ENCODE results near the gene ERAL1. TPM values are rescaled to one million over a fixed set of nuclear protein-coding genes. Genes with fewer than 3 reads are reported as not detected.
A peak's percentile ranks its signal among the peaks of the same experiment; 100 is the strongest.

The ERAL1 gene
- total and polyA plus RNA-seq, 2 of the 13 experiments (the other 11 are each of a cell fraction or from before 2014, with no cell fraction given), result 46.9 to 72.2 TPM

DNA sequence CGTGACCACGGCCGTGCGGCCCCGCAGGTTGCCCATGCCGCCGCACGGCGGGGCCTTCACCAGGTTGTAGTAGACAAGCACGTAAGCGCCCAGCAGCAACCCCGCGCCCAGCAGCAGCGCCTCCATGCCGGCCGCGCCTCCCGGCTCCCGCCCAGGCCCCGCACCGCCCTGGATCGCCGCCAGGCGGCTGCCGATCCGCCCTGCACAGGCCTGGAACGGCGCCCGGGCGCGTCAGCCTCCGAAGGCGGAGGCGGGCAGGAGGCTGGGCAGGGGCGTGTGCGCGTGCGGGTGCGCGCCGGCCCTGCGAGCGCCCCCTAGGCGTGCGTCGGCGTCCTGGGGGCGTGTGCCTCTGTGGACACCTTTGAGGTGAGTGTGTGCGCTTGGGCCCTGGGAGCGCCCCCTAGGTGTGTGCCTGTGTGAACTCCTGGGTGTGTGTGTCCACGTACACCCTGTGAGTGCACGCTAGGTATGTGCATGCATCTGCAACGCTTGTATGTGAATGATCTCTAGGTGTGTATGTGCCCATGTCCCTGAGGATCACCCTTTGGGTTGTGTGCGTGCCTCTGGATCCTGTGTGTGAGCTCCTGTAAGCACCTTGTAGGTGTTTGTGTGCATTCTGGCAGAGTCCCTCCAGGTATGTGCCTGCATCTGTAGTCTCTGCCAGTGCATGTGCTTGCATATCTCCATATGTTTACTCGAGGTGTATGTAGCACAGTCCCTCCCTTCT is 48.2 kb downstream of the ERAL1 start, which contains the start of gene DHRS13 (continued):
- TF ChIP-seq, protein P1, sequence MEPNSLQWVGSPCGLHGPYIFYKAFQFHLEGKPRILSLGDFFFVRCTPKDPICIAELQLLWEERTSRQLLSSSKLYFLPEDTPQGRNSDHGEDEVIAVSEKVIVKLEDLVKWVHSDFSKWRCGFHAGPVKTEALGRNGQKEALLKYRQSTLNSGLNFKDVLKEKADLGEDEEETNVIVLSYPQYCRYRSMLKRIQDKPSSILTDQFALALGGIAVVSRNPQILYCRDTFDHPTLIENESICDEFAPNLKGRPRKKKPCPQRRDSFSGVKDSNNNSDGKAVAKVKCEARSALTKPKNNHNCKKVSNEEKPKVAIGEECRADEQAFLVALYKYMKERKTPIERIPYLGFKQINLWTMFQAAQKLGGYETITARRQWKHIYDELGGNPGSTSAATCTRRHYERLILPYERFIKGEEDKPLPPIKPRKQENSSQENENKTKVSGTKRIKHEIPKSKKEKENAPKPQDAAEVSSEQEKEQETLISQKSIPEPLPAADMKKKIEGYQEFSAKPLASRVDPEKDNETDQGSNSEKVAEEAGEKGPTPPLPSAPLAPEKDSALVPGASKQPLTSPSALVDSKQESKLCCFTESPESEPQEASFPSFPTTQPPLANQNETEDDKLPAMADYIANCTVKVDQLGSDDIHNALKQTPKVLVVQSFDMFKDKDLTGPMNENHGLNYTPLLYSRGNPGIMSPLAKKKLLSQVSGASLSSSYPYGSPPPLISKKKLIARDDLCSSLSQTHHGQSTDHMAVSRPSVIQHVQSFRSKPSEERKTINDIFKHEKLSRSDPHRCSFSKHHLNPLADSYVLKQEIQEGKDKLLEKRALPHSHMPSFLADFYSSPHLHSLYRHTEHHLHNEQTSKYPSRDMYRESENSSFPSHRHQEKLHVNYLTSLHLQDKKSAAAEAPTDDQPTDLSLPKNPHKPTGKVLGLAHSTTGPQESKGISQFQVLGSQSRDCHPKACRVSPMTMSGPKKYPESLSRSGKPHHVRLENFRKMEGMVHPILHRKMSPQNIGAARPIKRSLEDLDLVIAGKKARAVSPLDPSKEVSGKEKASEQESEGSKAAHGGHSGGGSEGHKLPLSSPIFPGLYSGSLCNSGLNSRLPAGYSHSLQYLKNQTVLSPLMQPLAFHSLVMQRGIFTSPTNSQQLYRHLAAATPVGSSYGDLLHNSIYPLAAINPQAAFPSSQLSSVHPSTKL (CRISPR knock-in tag; IDR thresholded peaks at IDR 0.05), result peak; percentile 68
- TF ChIP-seq NR2C2 (CRISPR knock-in tag; IDR thresholded peaks at IDR 0.05; ENCODE audit: borderline replicate concordance), result peak; percentile 77; the same call in 1 of the 2 replicates
- TF ChIP-seq, protein P2, sequence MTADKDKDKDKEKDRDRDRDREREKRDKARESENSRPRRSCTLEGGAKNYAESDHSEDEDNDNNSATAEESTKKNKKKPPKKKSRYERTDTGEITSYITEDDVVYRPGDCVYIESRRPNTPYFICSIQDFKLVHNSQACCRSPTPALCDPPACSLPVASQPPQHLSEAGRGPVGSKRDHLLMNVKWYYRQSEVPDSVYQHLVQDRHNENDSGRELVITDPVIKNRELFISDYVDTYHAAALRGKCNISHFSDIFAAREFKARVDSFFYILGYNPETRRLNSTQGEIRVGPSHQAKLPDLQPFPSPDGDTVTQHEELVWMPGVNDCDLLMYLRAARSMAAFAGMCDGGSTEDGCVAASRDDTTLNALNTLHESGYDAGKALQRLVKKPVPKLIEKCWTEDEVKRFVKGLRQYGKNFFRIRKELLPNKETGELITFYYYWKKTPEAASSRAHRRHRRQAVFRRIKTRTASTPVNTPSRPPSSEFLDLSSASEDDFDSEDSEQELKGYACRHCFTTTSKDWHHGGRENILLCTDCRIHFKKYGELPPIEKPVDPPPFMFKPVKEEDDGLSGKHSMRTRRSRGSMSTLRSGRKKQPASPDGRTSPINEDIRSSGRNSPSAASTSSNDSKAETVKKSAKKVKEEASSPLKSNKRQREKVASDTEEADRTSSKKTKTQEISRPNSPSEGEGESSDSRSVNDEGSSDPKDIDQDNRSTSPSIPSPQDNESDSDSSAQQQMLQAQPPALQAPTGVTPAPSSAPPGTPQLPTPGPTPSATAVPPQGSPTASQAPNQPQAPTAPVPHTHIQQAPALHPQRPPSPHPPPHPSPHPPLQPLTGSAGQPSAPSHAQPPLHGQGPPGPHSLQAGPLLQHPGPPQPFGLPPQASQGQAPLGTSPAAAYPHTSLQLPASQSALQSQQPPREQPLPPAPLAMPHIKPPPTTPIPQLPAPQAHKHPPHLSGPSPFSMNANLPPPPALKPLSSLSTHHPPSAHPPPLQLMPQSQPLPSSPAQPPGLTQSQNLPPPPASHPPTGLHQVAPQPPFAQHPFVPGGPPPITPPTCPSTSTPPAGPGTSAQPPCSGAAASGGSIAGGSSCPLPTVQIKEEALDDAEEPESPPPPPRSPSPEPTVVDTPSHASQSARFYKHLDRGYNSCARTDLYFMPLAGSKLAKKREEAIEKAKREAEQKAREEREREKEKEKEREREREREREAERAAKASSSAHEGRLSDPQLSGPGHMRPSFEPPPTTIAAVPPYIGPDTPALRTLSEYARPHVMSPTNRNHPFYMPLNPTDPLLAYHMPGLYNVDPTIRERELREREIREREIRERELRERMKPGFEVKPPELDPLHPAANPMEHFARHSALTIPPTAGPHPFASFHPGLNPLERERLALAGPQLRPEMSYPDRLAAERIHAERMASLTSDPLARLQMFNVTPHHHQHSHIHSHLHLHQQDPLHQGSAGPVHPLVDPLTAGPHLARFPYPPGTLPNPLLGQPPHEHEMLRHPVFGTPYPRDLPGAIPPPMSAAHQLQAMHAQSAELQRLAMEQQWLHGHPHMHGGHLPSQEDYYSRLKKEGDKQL (CRISPR knock-in tag; IDR thresholded peaks at IDR 0.05; ENCODE audit: low read depth), result 0 out of 2 replicates have a peak, but pooled peaks have one; percentile 44
- no peak for TF ChIP-seq NFYC (CRISPR knock-in tag; IDR thresholded peaks at IDR 0.05)
- TF ChIP-seq, protein P3, sequence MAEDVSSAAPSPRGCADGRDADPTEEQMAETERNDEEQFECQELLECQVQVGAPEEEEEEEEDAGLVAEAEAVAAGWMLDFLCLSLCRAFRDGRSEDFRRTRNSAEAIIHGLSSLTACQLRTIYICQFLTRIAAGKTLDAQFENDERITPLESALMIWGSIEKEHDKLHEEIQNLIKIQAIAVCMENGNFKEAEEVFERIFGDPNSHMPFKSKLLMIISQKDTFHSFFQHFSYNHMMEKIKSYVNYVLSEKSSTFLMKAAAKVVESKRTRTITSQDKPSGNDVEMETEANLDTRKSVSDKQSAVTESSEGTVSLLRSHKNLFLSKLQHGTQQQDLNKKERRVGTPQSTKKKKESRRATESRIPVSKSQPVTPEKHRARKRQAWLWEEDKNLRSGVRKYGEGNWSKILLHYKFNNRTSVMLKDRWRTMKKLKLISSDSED (CRISPR knock-in tag; IDR thresholded peaks at IDR 0.05), result no peak
- no peak for TF ChIP-seq MTA3 (CRISPR knock-in tag; IDR thresholded peaks at IDR 0.05)
- no peak for TF ChIP-seq ZNF572 (CRISPR knock-in tag; IDR thresholded peaks at IDR 0.05)
- TF ChIP-seq PCBP2 (optimal IDR thresholded peaks at IDR 0.05; ENCODE audit: low read depth, low read length, poor library complexity, severe bottlenecking), result no peak
- peak; percentile 77; the same call in 1 of the 2 replicates for TF ChIP-seq ZNF839 (CRISPR knock-in tag; IDR thresholded peaks at IDR 0.05; ENCODE audit: borderline replicate concordance)
- peak; percentile 66; the same call in 1 of the 2 replicates for TF ChIP-seq POLR2G (IDR thresholded peaks at IDR 0.05; ENCODE audit: low read depth, low read length)
- TF ChIP-seq, protein P4, sequence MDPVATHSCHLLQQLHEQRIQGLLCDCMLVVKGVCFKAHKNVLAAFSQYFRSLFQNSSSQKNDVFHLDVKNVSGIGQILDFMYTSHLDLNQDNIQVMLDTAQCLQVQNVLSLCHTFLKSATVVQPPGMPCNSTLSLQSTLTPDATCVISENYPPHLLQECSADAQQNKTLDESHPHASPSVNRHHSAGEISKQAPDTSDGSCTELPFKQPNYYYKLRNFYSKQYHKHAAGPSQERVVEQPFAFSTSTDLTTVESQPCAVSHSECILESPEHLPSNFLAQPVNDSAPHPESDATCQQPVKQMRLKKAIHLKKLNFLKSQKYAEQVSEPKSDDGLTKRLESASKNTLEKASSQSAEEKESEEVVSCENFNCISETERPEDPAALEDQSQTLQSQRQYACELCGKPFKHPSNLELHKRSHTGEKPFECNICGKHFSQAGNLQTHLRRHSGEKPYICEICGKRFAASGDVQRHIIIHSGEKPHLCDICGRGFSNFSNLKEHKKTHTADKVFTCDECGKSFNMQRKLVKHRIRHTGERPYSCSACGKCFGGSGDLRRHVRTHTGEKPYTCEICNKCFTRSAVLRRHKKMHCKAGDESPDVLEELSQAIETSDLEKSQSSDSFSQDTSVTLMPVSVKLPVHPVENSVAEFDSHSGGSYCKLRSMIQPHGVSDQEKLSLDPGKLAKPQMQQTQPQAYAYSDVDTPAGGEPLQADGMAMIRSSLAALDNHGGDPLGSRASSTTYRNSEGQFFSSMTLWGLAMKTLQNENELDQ (CRISPR knock-in tag; IDR thresholded peaks at IDR 0.05; ENCODE audit: borderline replicate concordance), result no peak
- peak; percentile 76; the same call in 1 of the 2 replicates for TF ChIP-seq KLF6 (CRISPR knock-in tag; IDR thresholded peaks at IDR 0.05)
- no peak for TF ChIP-seq NR2F6 (IDR thresholded peaks at IDR 0.05)
- peak; percentile 65 for TF ChIP-seq NR2F6 (CRISPR knock-in tag; IDR thresholded peaks at IDR 0.05)
- TF ChIP-seq RORA (CRISPR knock-in tag; IDR thresholded peaks at IDR 0.05), result no peak
- peak; percentile 55; the same call in 1 of the 2 replicates for TF ChIP-seq DR1 (CRISPR knock-in tag; IDR thresholded peaks at IDR 0.05)

Data from HepG2 (cell line).